GM21360 (cell line): ENCODE data around the gene SIX6.
"Not testable (repeated sequence)": the region's sequence is repeated elsewhere in the genome, so short reads cannot be mapped to it uniquely, and the experiment has no call there.

Source experiments
- ATAC-seq: cut with Tn5 transposase; IDR thresholded peaks from one replicate; pipeline ENCODE4 v1.9.1; 2021; ENCODE audit warnings: mild to moderate bottlenecking, moderate library complexity; ENCODE audit not compliant: unreplicated experiment

The SIX6 gene

DNA sequence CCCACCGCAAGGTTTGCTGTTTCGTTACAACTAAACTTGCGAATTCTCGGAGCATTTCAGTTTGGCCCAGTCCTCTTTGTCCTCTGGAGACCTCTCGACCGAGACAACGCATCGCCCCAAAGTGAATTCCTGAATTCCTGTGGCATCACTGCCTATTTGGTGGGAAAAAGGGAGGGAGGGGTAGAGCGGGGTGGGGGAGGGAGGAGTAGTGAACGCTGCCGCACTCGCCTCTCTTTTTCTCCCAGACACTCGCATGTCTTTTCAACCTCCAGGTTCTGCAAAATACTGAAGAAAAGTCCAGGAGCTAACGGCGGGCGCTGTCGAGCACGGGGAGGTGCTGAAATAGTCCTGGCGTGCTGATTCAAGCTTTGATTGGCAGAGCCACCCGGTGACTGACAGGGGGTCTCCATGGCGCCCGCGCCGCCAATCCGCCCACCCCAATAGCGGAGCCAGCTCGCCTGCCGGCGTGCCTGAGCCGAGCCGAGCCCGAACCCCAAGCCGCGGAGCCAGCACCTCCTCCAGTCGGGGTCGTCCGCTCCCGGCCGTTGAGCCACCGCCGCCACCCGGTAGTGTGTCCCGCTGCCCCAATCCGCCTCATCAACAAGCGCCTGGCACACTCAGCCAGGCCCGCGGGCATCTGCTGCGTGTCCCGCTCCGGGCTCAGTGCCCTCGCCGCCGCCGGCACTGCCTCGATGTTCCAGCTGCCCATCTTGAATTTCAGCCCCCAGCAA is at the start of gene SIX6:
SIX6 (plus strand) TSS at position 440 of the 731 bp plus-strand sequence; CDS start at position 693, 253 bp downstream.
- no peak for ATAC-seq

DNA sequence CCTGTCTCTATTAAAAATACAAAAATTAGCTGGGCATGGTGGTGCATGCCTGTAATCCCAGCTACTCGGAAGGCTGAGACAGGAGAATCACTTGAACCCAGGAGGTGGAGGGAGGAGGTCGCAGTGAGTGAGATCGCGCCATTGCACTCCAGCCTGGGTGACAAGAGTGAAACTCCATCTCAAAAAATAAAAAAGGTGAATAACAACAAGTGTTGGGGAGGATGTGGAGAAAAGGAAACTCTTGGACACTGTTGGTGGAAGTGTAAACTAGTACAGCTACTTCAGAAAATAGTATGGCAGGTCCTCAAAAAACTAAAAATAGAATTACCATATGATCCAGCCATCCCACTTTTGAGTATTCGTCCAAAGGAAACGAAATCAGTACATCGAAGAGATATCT is 28.7 kb upstream of the SIX6 start:
- ATAC-seq: not testable (repeated sequence)

DNA sequence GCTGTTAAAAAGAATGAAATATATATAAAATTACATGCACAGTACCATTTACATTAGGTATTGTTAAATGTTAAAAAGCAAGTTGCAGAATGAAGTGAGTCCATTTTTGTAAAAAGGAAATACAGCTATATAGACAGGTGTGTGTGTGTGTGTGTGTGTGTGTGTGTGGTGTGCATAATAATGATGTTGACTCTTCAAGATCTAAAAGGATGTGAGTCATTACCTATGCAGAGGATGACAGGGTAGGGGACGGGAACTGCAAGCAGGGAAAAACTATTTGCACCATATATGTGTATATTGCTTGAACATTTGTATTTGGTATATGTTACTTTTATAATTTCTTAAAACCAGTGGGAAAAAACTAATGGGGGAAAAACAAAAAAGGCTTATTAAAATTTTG is 26.2 kb upstream of the SIX6 start:
- ATAC-seq: no peak

DNA sequence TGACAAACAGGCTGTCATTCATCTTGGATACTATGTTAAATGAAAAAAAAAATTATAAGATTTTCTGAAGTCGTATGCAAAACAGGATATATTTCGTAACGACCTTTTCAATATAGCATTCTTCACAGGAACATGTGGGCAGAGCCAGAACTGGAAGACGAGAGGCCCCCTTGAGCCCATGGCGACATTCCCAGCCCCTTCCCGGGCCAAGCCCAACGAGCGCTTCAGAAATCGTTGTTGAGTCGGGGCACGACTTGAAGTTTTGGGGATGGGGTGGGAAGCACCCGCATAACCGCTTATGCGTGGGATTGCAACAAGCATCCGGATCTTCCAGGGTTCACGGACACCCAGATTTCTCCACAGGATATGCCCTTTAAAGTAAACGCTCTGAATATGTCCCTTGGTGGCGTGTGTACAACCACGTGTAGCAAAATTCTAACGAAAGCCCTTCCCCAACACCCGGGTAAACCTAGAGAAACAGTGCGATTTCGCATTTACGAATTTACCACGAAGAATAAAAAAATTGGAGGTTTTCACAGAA is 23.8 kb upstream of the SIX6 start:
- no peak for ATAC-seq

DNA sequence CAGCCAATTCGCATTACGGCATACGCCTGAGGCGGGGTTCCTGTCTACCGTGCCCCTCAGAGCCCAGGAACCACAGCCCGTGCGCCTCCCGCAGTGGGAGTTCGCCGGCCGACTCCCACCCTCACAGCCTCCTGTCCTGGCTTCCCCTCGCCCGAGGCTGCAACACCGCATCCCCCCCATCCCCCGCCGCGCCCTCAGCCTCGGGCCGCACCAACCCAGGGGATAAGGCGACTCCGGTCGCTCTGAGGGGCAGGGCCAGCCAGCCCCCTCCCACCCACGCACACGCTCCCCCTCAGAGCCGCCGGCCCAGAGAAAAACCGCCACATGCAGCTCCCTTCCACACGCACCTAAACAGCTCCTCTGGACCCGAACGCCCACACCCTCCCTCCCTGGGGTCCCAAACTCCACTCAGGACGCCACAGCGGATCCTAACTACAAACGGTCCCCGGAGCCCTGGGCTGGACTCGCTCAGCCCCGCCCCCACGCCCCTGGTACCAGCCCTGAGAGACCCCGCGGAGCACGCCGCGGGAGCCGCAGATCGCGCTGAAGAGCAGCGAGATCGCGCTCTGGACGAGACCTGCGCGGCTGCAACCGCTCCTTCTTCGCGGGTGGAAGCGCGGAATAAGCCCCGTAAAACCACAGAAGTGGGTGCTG is 23.2 kb upstream of the SIX6 start, which contains the start of gene C14orf39:
C14orf39 (minus strand) TSS at position 466 of the 654 bp plus-strand sequence. CDS start 985 bp downstream, outside the sequence.
- peak; percentile 48 for ATAC-seq

DNA sequence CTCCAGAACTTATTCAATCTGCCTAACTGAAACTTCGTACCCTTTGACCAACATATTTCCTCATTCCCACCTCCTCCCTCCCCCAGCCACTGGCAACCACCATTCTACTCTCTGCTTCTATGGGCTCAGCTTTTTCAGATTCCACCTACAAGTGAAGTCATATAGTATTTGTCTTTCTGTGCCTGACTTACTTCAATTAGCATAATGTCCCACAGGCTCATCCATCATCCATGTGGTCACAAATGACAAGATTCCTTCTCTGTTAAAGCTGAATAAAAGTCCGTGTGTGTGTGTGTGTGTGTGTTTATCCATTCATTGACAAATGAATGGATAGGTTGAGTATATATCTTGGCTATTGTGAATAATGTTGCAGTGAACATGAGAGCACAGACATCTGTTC is 21.7 kb upstream of the SIX6 start:
- no peak for ATAC-seq

DNA sequence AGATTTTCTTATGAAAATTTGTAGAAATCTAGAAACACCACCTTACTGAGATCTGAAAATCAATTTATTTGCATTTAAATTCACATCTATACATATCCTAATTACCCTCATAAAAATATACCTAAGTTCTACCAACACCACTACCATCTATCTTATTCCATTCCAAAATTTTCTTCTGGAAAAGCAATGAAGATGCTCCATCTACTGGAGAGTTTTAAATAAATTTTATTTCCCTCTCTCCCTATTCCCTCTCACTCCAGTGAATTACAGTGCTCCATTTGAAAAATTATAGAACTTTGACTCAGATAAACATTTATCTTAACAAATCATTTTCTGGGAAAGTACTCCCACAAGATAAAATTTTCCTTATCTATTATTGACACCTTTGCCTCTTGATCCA is 20.8 kb upstream of the SIX6 start:
- ATAC-seq: no peak

DNA sequence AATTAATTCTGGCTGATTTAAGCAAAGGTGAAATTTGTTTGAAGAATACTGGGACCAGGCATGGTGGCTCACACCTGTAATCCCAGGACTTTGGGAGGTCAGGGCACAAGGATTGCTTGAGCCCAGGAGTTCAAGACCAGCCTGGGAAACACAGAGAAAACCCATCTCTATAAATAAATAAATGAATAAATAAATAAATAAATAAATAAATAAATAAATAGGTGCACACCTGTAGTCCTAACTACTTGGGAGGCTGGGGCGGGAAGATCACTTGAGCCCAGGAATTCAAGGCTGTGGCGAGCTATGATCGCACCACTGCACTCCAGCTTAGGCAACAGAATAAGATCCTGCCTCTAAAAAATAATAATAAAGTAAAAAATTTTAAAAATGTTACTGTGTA is 18.7 kb upstream of the SIX6 start:
- ATAC-seq: no peak

DNA sequence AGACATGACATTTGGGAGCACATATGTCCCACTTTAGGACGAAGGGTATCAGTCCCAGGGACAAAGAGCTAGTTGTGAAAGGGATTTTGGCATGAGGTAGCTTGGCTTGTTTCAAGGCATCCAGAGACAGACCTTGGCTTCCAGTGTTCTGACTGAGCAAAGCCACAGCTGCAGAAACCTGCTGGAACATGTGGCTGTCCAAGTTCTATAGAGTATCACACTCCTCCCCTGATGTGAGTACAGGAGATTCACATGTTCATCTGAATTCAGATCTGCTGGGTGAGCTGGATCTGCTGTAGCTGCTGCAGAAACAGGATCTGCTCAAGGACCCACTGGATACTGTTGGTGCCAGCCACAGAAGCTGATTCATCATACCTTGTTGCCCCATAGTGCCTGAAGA is 13.0 kb upstream of the SIX6 start:
- ATAC-seq: no peak

DNA sequence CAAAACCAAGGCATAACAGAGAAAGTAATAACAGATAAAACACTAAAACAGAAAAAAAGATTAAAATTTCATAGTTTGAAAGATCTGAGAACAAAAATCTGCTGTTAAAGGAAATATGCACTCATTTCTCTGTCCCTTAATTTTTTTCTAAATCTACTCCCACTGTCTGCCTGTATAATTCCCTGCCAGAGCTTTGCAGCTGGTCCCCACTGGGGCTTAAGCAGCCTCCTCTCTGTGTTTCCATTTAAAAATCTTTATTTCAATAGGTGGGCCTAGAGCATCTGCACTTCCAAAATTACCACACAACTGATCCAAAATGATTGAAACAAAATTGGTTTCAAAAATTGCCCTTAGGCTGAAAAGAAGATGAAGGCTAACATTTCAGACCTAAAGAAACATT is 6.4 kb upstream of the SIX6 start:
- ATAC-seq: no peak

DNA sequence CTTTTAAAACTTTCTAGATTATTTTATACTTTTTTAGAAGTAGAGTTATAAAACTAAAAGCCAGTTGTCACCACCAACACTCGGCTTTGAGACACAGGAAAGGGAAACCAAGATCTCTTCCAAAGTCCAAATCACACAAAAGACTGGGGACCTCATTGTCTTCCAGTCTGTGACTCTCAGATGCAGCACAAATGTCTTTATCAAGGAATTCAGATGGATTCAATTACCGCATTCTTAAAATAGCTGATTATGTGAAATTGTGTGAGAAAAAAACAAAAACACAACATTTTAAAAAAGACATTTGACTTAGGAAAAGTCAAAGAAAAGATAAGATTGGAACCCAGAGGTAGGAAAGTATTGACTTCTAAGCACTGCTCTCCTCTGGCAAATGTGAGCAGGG is 3.5 kb upstream of the SIX6 start:
- ATAC-seq: no peak

DNA sequence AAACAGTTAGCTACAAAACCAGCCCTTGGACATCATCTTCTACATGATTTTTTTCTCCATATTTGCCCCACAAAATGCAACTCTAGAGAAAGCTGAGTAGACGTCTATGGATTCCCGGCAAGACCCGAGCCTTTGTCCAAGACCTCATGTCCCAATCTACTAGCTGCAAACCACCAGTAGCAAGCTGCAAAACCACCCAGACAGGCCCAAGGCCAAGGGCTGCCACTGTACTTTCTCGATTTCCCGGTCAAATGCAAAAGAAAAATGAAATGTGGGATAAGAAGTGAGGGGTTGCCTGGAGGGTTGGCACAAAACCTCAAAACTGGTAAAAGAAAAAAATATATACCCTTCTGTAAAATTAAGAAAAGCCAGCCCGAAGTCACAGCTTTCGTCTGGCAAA is 2.9 kb upstream of the SIX6 start:
- ATAC-seq: no peak

DNA sequence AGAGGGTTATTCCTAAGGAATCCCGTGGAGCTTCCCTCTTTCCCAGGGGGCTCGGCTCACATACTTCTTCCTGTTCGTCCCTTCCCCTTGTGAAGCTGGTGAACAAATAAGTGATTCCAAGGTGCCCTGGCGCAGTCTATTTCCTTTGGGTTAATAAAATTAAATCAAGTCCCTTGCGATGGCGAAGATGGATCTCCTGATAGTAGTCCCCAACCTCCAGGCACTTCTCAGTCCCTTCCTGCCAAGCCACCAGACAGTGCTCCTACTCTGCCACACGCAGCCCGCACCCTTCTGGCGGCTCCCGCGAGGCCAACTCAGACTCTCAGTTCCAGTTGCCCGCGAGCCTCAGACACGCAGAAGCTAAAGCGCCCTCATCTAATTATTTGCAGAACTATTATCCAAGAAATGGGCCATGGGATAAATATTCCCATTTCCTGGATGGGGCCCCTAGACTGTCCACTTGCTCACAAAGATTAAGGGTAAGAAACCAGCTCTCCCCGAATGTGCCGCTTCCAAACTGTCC is 2.4 kb upstream of the SIX6 start:
- ATAC-seq: no peak

DNA sequence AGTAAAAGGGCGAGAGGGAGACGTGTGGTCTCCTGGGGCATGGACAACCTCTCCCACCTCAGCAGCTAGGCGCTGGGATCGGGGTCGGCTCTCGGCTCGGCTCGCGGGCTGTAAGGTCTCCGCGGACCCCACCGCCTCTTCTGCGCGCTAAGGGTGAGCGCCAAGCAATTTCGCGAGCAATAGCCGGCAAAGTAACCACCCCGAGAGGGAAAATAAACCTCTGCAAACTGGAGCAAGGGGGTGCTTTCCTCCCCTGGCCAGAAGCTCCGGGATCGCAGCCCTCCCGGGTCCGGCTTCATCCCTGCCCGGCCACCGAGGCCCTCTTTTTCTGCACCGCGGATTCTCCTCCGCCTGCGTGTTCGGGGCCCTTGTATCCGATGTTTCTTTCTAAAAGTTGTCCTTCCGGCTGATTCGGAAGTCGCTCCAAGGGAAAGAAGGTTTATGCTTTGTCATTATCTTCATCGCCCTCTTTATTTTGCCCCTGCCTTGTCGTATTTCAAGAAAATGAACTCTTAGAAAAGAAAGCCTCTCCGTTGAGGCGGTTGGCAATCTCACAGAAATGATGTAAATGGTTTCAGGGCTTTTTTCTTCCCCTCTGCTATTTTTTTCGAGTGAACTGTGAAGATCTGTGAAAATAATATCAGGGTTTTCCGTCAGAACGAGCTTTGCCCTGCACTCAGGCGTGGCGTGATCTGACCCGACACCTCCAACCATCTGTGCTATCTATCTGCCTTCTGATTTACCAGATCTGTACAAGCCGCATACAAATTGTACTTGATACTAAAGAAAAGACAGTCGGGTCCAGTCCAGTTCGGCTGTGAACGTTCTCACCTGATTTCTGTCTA is 1.7 kb upstream of the SIX6 start:
- no peak for ATAC-seq

DNA sequence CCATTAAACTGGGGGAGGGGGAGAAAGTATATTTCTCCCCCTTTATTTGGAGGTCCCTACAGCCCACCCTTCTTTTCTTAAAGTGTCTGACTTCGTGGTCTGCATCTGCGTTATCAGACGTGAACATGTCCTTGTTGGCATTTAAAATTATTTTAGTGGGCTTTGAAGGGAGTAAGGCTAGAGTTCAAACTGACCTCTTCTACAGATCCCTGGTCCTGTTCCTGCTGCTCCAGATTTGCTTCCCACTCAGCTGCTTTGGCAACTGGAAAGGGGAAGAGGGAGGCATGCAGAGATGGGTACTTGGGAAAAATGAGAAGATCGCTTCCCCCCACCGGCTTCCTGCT is 611 bp upstream of the SIX6 start:
- ATAC-seq: no peak

DNA sequence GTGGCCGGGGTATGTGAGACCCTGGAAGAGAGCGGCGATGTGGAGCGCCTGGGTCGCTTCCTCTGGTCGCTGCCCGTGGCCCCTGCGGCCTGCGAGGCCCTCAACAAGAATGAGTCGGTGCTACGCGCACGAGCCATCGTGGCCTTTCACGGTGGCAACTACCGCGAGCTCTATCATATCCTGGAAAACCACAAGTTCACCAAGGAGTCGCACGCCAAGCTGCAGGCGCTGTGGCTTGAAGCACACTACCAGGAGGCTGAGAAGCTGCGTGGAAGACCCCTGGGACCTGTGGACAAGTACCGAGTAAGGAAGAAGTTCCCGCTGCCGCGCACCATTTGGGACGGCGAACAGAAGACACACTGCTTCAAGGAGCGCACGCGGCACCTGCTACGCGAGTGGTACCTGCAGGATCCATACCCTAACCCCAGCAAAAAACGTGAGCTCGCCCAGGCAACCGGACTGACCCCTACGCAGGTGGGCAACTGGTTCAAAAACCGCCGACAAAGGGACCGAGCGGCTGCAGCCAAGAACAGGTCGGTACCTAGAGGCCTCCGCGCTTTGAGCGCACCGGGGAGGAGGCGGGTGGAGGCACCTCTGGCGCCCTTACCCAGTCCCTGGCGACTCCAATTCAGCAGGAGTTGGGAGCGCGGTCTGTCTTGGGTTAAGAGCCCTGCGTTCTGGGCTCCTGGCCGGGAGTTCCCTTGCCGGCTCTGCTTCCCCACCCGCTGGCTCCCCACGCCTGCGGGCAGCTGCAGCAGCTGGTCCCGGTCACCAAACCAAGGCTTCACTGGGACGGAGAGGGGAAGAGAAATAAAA is 700 bp downstream of the SIX6 start:
- ATAC-seq: no peak

DNA sequence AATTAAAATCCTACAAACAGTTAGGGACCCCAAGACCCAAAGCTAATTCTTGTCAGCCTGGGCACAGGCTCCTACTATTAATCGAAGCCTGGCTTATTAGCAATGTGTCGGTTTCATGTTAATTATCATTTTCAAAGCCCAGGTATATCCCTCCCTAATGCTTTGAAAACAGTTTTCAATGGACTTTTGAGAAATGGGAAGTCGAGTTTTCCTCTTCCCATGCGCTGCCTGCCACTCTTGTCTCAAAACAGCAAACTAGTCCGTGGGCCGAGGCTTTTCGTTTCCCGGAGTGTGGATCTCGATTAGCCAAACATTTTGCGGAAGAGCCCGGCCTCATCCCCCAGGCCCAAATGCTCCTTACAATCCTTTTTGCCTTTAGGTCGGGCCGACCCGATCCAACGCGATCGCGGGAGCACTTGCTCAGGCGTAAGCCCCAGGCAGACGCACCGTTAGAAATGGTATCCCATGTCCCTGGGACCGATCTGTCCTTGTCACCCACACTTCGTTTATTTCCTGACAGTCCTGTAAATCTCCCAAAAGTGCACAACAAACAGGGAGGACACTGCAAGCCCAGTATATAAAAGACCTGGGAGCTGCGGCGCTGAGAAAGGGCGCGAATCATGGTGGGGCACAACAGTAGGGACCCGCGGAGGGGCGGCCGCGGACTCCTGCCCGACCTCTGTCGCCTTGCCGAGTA is 1.5 kb downstream of the SIX6 start:
- no peak for ATAC-seq

DNA sequence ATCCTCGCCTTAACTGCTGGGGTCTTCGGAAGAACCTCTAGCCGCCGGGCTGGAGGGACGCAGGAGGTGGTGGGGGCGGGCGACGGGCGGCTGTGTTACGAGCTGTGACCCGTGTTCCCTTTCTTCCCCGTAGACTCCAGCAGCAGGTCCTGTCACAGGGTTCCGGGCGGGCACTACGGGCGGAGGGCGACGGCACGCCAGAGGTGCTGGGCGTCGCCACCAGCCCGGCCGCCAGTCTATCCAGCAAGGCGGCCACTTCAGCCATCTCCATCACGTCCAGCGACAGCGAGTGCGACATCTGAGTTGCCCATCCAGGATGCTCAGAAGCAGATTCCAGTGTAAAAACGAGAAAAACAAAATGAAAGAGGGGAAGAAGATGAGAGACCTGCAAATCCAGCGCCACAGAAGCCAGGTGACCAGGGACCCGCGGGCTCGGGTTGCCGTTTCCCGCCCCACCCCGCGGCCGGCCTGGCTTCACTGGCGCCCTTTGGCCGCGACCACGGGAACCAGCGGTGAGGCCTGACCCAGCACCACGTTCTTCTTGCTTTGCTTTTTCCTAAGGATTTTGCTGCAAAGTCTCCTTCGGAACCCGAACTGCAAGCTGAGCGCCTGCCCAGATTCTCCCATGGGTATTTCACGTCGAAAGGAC is 2.1 kb downstream of the SIX6 start:
- no peak for ATAC-seq

DNA sequence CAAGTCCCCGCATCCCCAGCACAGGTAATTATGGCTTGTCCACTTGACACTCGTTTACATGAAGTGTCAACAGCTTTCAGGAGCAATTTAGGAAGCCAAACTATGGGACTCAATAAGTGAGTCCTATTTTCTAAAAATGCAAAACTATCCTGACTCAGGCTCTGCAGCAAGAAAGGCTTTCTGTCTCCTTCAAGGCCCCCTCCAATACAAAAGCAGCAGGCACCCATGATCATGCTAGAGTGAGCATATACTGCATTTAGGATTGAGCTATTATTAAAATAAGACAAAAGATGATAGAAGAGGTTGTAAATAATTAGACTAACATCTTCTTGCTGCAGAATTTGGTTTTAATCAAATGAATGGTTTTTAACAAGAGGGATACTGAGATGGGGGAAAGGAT is 3.2 kb downstream of the SIX6 start:
- no peak for ATAC-seq
